ENCODE results near the gene NPTXR.

NPTXR gene

DNA sequence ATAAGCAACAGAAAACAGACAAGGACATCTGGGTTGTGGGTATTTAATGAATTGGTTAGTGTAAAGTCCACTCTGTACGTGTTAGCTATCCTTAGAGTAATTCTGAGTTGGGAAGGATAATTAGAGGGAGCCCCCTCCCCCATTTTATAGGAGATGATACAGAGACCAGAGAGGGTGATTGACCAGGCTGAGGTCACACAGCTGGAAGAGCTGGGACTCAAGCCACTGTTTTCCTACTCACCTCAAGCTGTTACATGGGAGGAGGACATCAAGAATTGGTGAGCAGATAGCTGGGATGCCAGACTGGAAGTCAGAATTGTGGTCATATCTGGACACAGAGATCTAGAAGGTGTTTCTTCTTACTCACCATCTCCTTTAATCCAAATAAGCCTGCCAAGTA is 8.7 kb upstream of the NPTXR start:
- DNase-seq, result no peak

DNA sequence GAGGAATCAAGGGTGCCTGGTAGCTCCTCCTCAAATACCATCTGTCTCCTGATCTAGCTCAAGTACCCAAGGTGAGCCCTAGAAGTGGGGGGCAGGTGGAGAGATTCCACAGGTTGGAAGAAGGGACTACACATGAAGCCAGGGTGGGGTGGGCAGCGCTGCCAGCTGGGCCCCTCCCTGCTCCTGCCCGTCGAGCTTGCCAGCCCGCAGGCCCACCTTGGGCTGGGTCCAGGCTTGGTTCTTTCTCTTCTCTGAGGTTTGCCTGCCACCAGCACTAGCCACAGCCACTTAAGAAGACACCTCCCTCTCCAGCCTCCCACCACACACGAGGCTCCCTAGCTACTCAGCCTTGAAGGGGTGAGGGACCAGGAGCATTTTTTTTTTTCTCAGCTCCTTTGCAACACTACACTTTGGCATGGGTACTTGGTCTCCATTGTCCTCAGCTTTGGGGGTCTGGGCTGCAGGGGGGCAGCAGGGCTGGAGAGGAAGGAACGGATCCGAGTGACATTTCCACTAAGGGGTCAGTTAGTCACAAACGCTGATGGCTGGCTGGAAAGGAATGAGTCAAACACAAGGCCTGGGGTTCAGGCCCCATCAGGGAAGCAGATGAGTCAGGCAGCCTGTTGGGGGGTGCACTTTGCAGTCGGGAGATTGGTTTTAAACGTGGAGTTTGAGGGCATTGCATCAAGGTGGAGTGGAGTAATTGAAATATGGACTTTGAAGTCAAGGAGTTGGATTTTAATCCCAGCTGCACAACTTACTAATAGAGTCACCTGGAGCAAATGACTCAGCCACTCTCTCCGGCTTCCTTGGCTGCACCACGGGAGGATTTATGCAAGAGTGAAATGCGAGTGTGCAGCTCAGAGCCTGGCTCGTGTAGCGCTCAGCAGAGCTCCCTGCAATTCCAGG is 7.4 kb upstream of the NPTXR start:
- no peak for DNase-seq

DNA sequence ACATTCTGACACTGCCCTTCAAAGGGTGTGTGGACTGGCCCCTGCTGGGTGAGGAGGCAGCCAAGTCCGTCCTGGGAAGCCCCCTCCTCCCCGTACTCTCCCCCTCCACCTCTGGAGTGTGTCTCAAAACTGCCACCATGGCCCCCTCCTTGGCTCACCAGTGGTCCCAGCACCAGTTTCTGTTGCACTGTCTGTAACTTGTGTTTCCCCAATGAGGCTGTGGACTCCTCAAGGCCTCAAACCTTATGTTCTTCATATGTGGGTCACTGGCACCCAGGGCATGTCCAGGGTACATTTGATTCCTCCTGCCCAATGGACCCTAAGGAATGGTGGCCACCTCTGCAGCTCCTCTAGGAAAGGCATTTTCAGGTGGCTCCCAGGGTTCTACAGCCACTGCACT is 6.6 kb upstream of the NPTXR start:
- no peak for DNase-seq

DNA sequence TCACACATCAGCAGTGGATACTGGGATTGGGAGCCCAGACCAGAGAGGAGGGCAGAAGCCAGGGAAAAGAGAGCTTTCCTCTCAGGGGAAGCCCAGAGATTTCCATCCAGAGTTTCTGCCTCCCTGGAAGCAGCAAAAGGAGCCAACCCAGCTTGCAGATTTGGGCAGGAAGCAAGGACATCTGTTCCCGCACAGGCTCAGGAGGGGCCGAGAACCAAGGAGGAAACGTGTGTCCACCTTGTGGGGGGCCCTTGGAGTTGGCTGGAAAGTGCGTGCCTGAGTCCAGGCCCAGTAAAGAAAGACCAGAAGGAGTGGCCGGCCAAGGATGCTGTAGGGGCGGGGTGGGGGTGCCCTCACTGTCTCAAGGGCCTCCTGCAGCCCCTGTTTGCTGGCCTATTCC is 6.0 kb upstream of the NPTXR start:
- no peak for DNase-seq

DNA sequence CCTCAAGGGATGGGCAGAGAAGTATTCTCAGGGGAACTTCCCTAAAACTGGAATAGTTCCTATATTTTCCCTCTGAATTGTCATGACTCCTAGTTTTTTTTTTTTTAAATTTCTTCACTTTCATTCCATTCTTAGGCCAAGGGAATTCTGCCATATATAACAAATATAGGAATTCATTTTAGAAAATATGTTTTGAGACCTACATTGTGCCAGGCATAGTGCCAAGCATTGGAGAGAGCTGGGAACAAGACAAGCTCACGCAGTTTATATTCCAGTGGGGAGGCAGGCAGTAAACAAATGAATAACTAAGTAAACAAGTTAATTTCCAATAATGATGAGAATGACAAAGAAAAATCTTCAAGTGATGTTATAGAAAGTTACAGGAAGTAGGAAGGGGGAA is 2.6 kb upstream of the NPTXR start:
- DNase-seq, result no peak

DNA sequence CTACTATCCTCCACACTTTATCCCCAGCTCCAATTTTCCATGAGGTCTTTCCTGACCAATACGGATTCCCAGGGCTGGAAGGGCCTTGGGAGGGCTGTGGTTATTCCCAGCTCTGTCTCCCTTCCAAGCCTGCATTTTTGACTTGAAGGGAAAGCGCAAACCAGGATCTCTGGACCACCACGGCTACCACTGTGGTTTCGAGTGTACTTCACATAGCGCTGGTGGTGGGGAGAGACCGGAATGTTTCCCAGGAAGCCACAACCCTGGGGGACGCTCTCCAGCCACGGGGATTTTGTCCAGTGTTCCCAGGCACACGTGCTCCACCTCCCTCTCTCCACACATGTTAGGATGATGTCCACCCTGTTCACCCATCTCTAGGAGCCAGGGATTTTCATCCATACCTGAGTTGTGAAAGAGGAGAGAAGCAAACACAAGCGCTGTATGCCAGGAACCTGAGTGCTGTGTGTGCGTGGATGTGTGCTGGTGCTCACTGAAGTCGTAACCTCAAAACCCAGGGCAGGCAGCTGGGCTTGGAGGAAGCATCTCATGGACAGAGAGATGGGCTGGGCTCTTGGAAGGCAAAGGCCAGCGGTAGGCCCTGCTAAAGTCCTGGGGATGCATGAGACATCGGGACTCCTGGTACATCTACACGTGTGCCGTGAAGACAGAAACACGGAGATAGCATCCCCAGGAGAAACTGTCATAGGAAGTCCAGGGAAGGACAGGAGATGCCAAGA is 1.3 kb upstream of the NPTXR start:
- no peak for DNase-seq

DNA sequence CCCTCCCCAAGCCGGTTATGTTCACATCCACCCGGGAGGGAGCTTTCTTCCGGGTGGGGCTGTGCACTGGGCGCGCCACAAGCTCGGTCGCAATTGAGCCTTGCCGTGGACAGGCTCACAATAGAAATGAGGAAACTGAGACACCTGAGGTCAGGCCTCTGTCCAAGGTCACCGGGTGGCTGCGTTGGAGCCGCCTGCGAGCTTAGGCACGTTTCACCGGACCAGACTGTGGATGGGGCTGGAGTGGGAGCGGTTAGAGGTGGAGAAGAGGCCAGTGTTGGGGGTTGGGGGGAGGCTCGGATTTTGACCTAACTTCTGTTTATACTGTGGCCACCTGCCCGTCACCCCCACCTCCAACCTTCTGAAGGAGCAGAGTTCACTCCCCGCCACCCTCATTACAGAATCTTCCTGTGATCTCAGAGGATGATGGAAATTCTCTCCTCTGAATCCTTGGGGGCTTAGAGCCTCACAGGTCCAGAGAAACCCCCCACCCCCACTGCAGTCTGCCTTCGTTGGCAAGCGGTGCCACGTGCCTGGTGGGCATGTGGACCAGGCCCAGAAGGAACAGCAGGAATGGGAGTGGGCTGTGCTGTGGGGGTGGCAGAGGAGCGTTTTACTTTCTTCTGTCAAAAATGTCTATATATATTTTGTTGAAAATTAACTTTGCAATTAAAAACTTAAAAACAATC is 631 bp upstream of the NPTXR start:
- peak in 1 of 4 experiments; percentile 18 for DNase-seq

DNA sequence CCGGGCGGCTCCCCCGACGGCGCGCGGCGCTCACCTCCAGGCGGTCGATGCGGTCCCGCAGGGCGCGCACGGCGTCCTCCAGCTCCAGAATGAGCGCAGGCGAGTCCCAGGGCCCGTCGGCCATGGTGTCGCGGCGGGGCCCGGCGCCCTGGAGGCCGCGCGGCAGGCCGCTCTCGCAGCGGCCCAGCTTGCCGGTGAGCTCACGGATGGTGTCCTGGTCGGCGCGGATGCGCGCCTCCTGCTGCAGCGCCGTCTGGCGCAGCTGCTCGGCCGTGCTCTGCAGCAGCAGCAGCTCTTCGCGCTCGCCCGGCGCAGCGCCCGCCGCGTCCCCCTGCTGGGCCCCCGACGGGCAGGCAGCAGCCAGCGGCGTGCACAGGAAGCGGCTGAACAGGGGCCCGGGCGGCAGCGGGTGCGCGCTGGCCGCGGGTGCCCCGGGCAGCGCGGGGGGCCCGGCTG is 599 bp downstream of the NPTXR start:
- DNase-seq, result peak; percentile 42 to 80 (median 62)

DNA sequence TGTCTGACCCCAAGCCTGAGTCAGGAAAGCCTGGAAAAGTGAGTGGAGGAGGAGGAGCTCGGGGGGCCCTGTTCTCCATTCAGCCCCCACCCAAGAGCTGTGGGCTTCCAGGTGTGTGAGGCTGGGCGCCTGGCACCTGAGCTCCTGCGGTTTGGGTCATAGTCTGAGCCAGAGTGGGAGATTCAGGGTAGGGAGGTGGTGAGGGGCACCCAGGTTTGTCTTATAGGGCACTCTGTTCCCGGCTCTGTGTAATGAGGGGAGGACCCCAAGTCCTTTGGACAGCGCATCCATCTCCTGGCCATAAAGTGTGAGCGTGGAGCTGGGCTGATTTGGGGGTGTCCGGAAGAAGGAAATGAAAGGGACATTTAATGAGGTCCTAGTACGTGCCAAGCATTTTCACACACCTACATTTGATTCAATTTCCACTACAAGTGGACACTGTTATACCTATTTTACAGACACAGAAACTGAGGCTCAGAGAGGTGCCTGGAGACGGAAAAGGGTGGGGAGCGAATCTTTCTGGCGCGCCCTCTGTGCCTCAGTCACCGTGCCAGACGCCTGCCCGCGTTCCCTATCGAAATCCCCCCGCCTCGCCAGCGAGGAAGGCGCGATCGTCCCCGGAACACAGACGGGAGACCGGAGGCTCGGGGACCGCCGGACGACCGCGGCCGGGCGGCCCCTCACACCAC is 1.2 kb downstream of the NPTXR start:
- DNase-seq, result no peak

DNA sequence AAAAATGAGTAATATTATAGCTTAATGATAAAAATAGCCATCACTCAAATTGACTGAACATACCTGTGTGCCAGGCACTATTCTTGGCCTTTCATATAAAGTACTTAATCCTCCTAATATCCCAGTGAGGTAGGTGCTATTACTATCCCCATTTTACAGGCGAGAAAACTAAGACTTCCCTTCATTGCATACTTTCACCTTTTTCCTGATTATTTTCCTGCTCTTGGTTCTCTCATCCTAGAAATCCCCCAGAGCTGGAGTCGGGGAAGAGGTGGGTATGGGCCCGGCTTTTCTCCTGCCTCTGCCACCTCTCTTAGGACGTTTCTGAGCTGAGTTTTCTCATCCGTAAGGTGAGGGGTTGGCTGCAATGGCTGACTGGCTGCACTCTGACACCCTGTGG is 2.2 kb downstream of the NPTXR start:
- DNase-seq, result no peak

DNA sequence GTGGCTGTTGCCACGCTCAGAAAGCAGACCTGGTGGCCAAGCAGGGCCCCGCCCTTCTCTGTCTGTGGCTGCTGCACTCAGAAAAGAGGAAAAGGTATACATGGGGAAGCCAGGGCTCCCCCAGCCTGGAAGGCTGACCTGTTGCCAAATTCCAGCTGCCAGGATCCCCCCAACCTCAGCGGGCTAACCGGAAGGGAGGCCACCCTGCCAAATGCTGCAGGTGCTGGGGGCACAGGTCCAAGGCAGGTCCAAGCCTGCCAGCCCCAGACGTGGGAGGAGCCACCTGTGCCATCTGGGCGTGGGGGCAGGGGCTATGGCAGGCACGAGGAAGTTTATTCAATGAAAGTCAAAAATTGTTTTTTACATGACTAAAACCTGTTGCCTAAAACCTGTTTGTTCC is 2.6 kb downstream of the NPTXR start:
- no peak for DNase-seq

DNA sequence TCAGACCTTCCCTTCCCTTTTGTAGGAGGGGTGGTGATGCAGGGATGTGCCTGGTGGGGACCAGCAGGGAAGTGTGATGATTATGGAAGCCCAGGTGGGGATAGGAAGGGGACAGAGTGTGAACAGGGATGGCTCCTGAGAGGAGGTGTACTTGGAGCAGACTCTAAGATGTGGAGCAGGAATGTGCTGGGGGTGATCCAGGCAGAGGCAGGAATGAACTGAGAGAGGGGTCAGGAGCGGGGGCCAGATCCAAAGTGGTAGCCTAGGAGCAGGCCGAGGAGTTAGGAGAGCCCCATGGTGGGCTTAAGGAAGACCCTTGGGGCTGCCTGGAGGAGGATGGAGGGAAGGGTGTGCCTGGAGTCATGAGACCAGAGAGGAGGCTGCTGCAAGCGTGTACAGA is 3.7 kb downstream of the NPTXR start:
- no peak for DNase-seq

DNA sequence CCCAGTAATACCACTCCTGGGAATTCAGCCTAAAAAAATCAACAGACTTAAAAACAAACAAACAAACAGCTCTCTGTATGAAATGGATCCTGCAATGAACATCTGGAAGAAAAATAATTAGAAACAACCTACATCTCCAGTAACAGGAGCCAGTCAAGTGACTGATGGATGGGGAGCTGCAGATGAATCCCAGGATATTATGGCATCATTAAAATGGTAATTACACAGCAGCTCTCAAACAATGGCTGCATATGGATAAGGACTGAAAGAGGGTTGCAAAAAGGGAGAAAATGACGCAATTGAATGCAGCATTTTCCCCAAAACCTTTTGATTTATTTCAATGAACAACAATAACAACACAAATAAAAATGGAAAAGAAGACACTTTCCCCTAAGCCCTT is 4.1 kb downstream of the NPTXR start:
- DNase-seq, result no peak

DNA sequence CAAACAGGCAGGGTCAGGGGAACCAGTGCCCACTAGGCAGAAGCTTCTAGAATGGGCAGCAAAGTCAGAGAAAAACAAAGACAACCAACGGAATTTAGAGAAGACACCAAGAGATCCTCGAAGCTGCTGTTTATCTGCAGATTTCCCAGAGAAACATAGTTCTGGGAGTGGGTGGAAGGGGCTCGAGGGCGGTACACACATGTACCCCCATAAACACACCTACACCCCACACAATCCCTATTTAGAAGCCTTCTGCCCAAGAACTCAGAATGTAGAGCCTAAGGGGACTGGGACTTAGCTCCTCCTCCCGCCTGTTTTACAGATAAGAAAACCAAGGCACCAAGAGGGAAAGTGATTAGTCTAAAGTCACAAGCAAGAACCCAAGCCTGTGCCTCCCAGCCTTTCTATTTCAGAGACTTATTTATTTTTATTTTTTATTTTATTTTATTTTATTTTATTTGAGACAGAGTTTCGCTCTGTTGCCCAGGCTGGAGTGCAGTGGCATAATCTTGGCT is 6.4 kb downstream of the NPTXR start:
- no peak for DNase-seq

DNA sequence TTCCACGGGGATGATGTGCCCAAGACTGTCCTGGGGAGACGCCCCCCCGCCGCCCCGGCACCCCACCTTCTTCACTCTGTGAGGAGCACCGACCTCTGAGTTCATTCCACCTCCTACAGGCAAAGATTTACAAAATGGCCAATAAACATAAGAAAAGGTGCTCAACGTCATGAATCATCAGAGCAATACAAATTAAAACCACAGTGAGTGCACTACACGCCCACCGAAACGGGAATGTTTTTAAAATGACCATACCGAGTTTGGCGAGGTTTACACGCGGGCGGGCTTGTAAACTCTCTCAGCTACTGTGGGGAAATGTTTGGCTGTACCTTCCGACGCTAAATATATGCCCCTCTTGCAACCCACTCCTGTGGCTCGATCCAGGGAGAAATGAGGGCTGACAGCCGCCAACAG is 7.9 kb downstream of the NPTXR start:
- no peak for DNase-seq

DNA sequence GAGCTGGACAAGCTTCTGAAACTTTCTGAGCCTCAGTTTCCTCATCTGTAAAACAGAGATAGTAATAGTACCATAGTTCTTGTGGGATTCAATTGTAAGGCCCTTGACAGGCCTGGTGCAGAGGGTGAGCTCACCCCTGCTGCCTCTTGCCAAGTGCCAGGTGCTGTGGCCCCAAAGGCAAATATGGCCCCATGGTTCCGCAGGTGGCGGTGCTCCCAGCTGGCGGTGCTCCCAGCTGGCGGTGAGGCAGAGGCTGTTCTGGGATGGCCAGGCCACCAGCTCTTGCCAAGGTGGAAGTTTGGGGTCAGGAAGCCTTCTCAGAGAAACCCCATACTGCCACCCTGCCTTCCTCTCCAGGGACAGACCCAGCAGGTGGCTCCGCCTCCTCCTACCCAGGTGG is 8.8 kb downstream of the NPTXR start:
- no peak for DNase-seq

DNA sequence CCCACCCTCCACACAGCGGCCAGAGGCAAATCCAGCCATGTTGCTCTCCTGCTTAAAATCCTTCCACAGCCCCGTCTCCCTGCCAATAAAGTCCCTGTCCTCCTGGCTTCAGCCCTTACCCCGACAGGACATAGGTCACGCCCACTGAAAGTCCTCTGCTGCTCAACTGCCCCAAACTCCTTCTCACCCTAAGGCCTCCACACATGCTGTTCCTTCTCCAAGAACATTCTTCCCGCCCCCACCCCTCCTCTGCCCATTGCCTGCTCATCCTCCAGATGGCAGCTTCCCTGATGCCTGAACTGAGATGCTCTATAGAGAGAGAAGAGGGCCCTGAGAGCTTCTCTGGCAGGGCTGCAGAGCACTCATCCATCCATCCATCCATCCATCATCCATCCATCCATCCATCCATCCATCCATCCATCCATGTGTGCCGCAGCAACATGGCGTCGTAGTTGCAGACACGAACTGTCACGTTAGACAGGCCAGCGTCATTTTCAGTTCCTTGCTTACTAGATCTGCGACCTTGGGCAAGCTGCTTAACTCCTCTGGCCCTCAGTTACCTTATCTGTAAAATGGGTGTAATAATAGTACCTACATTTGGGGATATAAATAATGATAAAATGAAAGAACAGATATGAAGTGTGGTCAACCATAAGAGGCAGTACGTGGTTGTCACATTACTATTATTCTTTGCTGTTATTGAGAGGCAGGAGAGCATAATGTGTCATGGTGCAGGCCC is 9.4 kb downstream of the NPTXR start:
- DNase-seq, result peak in 3 of 4 experiments; percentile 23 to 51 (median 44)

DNA sequence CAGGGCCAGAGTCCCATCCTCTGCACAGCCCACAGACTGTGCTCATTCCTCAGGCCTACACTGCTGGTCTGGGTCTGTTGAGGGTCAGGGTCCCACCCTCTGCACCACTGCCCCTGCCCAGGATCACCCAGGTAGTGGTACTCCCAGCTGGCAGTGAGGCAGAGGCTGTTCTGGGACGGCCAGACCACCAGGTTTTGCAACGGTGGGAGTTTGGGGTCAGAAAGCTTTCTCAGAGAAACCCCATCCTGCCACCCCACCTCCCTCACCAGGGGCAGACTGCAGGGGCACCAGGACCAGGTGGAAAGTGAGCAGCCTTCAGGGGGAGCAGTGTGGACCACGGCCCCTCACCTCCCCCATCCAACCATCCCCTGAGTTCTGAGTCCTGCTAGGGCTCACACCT is 10.8 kb downstream of the NPTXR start:
- no peak for DNase-seq

DNA sequence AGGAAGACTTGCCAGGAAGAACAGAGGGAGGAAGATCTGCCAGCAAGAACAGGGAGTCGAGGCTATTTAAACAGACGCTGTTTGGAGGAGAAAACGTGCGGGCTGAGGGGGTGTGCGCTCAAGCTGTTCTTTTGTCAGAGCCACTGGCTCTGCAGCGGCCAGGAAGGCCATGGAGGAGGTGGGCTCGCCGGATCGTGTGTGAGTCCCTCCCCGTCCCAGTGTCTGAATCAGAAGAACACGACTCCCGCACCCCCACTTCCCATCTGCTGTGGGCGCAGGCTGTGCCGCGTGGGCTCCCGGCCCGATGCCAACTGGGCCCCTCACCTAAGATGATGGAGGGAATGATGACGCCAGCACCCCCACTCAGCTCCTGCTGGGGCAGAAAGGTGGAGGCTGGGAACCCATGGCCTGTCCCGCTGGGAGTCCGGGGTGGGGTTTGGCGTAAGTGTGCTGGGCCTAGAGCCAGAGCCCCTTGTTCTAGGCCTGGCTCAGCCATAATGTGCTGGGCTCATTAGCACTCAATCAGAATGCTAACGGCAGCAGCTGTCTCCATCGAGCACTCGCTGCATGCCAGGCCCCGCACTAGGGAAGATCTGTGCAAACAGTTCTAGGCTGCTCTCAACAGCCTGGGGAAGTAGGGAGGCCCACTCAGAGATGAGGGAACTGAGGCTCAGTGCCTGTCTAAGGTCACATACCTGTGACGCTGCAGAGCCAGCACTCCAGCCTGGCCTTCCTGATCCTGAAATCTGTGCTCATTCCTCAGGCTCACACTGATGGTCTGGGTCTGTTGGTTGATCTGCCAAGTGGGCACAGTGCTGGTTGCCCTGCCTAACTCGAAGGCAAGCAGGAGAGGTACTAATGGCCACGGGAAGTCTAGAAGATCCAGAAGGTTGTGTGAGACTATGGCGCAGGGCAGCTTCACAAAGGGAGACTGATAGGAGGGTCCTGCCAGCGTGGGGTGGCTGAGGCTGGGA is 11.5 kb downstream of the NPTXR start:
- peak in 3 of 4 experiments; percentile 13 to 48 (median 32) for DNase-seq

DNA sequence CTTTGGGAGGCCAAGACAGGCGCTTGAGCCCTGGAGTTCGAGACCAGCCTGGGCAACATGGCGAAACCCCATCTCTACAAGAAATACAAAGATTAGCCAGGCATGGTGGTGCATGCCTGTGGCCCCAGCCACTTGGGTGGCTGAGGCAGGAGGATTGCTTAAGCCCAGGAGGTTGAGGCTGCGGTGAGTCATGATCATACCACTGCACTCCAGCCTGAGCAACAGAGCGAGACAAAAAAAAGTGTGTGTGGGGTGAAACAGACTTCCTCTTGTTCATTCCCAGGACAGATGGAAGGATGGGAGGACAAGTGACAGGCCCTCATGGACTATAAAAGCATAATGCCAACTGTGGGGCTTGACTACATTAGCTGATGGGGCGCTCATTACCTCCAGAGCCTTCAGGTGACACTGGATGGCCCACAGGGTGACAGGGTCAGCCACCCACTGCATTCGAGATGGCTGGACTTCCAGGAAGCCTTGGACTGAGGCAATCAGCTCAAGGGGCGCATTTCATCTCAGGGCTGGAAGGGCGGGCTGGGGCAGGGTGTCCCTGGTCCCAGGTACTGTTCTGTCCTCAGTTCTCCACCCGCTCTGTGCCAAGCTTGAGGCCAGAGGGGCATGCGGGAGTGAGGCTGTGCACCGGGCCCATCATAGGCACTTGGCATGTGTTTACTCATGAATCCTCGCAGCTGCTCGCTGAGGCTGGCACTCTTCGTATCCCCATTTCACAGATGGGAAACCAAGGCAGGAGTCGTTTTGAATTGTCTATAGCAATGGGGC is 12.5 kb downstream of the NPTXR start:
- DNase-seq, result peak; percentile 80 to 91 (median 89)

Measured in suppressor macrophage (primary cell).